Lung microvascular endothelial cell (primary cell): ENCODE results near the gene THRA. TPM values are rescaled to one million over a fixed set of nuclear protein-coding genes. Genes with fewer than 3 reads are reported as not detected.

Experiments
- DNase-seq, 2 donors: peaks; one replicate each; pipeline versions ENCODE4 v3.0.0 to v3.0.0-alpha.2; 2010; ENCODE audit warnings: low read depth in 2 of 2
- total RNA-seq: library from RNA; depleted of rRNA; stranded (reverse); fragments of >200 nt; gene quantifications from 2 replicates; pipeline ENCODE4 v1.2.1, GENCODE V29; 2014

Gene THRA
- total RNA-seq, 1 donor from 2014 or later = 21.4 TPM

GRCh38 chr17:40079545-40079944 is 16.8 kb downstream of the THRA start:
- no peak for DNase-seq

DNA sequence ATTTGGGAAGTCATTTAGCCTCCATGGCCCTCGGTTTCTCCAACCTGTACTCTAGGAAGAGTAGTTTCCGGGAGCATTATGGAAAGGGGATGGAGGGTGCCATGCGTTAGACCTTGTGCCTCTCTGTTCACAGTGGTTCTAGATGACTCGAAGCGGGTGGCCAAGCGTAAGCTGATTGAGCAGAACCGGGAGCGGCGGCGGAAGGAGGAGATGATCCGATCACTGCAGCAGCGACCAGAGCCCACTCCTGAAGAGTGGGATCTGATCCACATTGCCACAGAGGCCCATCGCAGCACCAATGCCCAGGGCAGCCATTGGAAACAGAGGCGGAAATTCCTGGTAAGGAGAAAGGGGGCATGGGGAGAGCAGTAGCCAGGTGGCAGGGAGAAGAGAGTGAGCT is 21.7 kb downstream of the THRA start:
- no peak for DNase-seq

GRCh38 chr17:40086150-40087044 is 23.6 kb downstream of the THRA start:
- DNase-seq = peak; percentile 54 to 70

DNA sequence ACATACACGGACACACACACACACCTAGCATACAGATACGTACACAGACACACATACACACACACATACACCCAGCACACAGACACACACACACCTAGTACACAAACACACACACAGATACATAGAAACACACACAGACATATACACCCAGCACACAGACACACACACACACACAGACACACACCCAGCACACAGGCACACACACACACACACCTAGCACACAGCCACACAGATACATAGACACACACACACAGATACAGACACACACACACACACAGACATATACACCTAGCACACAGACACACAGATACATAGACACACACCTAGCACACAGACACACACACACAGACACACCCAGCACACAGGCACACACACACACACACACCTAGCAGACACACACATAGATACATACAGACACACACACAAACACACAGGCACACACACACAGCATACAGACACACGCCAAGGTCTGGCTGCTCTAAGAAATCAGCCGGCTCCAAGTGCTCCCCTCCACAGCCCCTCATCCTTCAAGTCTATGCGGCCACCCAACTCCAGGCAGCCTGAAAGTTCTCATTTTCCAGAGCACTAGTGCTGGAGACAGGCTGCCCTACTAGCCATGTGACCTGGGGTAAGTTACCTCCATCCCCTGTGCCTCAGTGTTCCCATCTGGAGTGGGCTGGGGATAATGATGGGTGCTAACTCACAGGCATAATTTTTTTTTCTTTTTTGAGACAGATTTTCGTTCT is 24.5 kb downstream of the THRA start:
- DNase-seq = no peak

- no peak for DNase-seq
Observed at GRCh38 chr17:40087903-40088718, 25.3 kb downstream of the THRA start.

GRCh38 chr17:40089077-40089895 is 26.5 kb downstream of the THRA start:
- DNase-seq = no peak

DNA sequence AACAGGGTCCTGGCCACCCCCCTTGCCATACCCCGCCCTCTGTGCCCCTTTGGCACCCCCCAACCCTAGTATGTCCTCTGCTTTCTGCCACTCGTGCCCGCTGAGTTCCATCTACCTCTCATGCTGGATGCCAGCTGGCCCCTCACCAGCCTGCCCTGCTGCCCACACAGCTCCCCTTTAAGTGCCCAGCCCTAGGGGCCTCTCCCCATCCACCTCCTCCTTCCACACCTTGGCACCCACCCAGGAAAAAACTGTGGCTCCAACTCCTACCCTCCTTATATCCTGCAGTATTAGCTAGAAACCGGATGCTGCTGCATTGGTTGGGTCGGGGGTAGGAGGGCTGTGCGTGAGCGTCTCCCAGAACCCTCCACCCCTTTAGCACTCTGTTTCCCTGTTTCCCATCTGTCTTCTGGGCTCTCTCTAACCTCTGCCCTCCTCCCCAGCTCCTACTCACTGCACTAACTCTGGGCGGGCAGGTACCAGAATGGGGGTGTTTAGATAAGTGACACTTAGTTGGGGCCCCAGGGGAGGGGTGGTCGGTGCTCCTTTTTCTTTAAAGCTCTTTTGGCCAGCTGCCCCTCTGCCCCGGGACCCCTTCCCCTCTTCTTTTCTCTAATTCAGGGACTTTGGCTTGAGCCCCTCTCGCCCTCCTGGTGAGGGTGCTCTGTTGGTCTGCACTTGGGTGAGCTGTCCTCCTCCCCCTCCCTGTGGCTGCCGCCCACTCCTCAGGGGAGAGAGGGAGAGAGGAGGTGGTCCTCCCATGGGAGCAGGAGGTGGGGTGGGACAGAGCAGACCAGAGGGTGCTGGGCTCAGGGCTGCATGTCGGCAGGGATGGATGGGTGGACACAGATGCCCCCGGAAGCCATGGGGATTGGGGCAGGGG is 27.7 kb downstream of the THRA start:
- no peak for DNase-seq

GRCh38 chr17:40091691-40092397 is 29.1 kb downstream of the THRA start:
- DNase-seq = no peak

DNA sequence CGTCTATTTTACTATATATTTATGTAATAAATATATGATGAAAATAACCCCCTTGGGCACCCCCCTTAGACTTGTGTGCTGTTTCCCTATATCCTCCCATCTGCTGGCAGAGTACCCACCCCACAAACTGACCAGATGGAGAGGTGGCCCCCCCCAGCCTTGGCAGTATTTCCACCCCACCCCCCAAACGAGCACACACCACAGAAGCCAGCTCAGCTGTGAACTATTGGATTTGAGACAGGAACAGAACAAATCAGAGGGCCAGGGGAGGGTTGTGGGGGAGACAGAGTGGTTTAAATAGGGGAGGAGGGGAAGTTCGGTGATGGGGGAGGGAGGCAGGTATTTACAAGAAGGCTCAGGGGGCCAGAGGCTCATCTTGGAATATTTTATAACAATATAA is 29.8 kb downstream of the THRA start:
- no peak for DNase-seq

- DNase-seq = no peak
Observed at GRCh38 chr17:40093005-40093579, 30.3 kb downstream of the THRA start.

DNA sequence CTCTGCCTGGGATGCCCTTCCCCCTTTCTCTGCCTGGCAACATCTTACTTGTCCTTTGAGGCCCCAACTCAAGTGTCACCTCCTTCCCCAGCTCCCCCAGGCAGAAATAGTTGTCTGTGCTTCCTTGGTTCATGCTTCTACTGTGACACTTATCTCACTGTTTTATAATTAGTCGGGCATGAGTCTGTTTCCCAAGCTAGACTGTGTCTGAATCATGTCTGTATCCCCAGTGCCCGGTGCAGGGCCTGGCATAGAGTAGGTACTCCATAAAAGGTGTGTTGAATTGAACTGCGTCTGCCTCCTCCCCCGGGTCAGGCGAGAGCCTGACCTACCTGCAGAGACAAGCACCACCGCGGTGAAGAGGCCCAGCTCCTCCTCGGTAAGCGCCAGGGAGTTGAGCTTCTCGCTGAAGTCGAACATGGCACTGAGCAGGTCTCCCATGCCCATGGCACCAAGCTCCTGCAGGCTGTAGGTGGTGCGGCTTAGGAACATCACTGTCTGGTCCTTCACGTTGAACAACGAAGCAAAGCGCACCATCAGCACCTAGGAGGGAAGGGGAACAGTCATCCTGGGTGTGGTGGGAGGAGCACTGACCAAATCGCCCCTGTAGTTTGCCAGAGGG is 30.9 kb downstream of the THRA start:
- no peak for DNase-seq

DNA sequence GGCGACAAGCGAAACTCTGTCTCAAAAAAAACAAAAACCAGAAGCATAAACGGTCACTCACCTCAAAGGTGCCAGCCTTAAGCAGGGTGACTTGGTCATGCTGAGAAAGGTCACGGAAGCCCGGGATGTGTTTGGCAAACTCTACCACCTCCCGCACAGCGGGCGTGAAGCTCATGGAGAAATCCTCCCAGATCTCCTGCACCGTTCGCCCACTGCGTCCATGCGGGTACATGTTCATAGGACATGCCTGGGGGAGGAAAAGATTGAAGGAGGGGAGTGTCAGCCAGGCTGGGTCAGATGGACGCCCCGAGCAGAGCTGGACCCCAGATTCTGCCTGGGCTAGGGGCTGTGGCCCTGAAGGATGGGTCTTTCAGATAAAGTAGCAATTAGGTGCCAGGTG is 32.1 kb downstream of the THRA start:
- DNase-seq = no peak

- no peak for DNase-seq
Observed at GRCh38 chr17:40095351-40095943, 32.7 kb downstream of the THRA start.

DNA sequence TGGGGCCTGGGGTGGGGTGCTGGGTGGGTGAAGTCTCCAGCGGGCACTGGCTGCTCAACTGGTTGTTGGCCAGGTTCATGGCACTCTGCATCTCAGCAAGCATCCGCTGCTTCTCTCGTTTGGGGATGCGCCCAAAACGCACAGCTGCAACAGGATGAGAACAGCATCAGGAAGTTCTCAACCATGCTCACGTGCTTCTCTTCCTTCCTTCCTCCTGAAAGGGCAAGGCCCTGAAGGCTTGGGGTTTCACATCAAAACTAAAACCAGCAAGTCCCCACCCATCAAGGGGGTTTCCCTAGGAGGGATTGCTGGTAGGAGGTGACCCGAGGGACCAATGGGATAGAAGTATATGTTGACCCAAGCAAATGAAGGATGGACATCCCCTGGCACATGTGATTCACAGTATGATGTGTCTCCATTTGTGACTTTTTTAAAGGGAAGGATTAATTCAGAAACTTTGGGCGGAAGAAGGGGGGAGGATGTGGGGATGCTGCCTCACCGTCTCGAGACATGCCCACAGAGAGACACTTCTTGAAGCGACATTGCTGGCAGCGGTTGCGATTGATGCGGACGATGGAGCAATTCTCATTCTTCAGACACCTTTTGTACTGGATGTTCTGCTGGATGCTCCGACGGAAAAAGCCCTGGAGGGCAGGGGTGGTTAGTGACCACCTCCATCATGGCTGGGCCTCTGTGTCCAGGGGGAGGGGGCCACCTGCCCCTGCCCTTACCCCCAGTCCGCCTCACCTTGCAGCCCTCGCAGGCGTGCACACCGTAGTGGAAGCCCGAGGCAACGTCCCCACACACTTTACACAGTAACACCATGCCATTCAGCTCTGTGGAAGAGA is 33.4 kb downstream of the THRA start:
- peak; percentile 81 to 88 for DNase-seq

- no peak for DNase-seq
Observed at GRCh38 chr17:40097087-40097486, 34.3 kb downstream of the THRA start.

GRCh38 chr17:40097931-40098845 is 35.4 kb downstream of the THRA start:
- DNase-seq = peak in 1 of 2 donors; percentile 31
